Gastroesophageal sphincter (tissue), 3 donors: Measurements from ENCODE around the gene SRPRA.

Source experiments
- POLR2A ChIP-seq, 2 donors: fragments of 450-650 bp; IDR thresholded peaks; one replicate each; pipeline ENCODE4 v1.6.1; 2017; ENCODE audit warnings: antibody characterized with exemption in 2 of 2, mild to moderate bottlenecking in 2 of 2, moderate library complexity in 1 of 2
- TF ChIP-seq, protein P1 (sequence below), 4 experiments: fragments of 200-600 bp in 2 of 4; fragments of 450-650 bp in 2 of 4; sonication (generic) in 1 of 4; IDR thresholded peaks; one replicate each; pipeline ENCODE4 v1.5.1; 2017 to 2019; ENCODE audit warnings: antibody characterized with exemption in 4 of 4, mild to moderate bottlenecking in 2 of 4, moderate library complexity in 2 of 4

GRCh38 chr11:126290887-126291286 is 22.2 kb upstream of the SRPRA start:
- TF ChIP-seq, protein P1, sequence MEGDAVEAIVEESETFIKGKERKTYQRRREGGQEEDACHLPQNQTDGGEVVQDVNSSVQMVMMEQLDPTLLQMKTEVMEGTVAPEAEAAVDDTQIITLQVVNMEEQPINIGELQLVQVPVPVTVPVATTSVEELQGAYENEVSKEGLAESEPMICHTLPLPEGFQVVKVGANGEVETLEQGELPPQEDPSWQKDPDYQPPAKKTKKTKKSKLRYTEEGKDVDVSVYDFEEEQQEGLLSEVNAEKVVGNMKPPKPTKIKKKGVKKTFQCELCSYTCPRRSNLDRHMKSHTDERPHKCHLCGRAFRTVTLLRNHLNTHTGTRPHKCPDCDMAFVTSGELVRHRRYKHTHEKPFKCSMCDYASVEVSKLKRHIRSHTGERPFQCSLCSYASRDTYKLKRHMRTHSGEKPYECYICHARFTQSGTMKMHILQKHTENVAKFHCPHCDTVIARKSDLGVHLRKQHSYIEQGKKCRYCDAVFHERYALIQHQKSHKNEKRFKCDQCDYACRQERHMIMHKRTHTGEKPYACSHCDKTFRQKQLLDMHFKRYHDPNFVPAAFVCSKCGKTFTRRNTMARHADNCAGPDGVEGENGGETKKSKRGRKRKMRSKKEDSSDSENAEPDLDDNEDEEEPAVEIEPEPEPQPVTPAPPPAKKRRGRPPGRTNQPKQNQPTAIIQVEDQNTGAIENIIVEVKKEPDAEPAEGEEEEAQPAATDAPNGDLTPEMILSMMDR (IDR thresholded peaks at IDR 0.05), result no peak
- no peak for TF ChIP-seq POLR2A (IDR thresholded peaks at IDR 0.05)
